ENCODE data around the gene TTC21A.

DNA sequence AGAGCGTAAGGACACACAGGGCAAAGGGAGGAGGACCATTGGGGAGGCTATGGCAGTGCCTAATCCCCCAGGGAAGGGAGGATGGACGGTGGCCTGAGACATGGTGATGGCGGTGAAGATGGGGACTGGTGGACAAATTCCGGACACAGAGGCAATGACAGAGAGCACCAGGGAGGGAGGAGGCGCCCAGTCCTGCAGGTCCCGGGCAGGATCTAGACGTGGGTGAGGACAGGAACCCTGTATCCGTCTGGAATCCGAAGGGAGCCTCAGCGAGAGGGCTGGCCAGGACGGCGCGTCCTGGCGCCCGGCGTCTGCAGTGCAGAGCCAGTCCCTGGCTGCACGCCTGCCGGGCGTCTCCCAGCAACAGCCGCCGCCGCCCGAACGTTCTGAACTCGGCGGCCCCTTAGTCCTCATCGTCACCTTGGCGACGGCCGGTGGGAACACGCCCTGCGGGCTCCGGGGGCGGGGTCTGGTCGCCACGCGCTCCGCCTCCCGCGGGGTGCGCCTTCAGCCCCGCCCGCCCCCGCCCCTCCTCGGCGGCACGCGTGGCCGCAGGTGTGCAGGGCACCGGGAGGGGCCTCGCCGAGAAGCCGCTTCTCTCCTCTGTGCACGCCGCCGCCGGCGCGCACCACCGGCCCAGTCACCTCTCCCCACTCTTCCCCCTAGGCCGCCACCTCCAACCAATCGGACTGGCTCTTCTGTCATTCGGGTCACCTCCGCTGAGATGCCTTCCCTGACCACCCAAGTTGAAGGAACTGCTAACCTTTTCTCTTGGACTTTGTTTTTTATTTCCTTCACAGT is 73.3 kb downstream of the TTC21A start:
- TF ChIP-seq CTCF (IDR thresholded peaks at IDR 0.05): peak in 2 of 4 experiments; percentile 51 to 63
- TF ChIP-seq POLR2A (IDR thresholded peaks at IDR 0.05): peak; percentile 64
- TF ChIP-seq POLR2AphosphoS5 (IDR thresholded peaks at IDR 0.05): peak; percentile 88
